T-helper 2 cell treated with Interferon-gamma antibody and Interleukin-4, amounts not matched to agents 100 ng/mL and 5 ng/mL, for 36 hours (primary cell): ENCODE results near the gene SMPD2. TPM values are rescaled to one million over a fixed set of nuclear protein-coding genes. Genes with fewer than 3 reads are reported as not detected.

Experiments
- intact Hi-C: fragments of 100-400 bp; cut with micrococcal nuclease; formaldehyde crosslinking; loops from one replicate; pipeline ENCODE4 v1.15.1; 2023
- total RNA-seq: library from RNA; stranded (reverse); gene quantifications from 2 replicates; pipeline ENCODE4 v1.2.3, GENCODE V29; 2022

SMPD2 gene
- total RNA-seq, 1 donor from 2014 or later = 18.9 TPM

- intact Hi-C loops = loop anchor here (1.0 to 10.0 kb wide), 9 partner anchors 8 to 1332 kb away; partner anchors contain the start of genes AK9, CDK19, CEP57L1 and FIG4
Observed at GRCh38 chr6:109482905-109483734, 42.6 kb downstream of the SMPD2 start, which contains the start of gene ZBTB24. Gene ZBTB24 (minus strand): TSS chr6:109483219. CDS start chr6:109482026, 1,193 bp downstream.

- intact Hi-C loops = loop anchor here (1.0 to 10.0 kb wide), 9 partner anchors 8 to 1331 kb away; partner anchors contain the start of genes AK9, CDK19, CEP57L1 and FIG4
Observed at GRCh38 chr6:109483735-109484057, 43.2 kb downstream of the SMPD2 start.

GRCh38 chr6:109484122-109484521, 43.6 kb downstream of the SMPD2 start:
- intact Hi-C loops = loop anchor here (5.0 to 10.0 kb wide), 2 partner anchors 33 to 1331 kb away; partner anchors contain the start of gene CDK19

- intact Hi-C loops = loop anchor here (10.0 kb wide), 1 partner anchor 1329 kb away; the partner anchor contains the start of gene CDK19
Observed at GRCh38 chr6:109485266-109485935, 44.9 kb downstream of the SMPD2 start.

- intact Hi-C loops = loop anchor here (10.0 kb wide), 1 partner anchor 1329 kb away; the partner anchor contains the start of gene CDK19
Observed at GRCh38 chr6:109486068-109486467, 45.5 kb downstream of the SMPD2 start.

GRCh38 chr6:109488001-109488400, 47.5 kb downstream of the SMPD2 start:
- intact Hi-C loops = loop anchor here (10.0 kb wide), 1 partner anchor 1327 kb away; the partner anchor contains the start of gene CDK19

GRCh38 chr6:109490713-109491112, 50.2 kb downstream of the SMPD2 start:
- intact Hi-C loops = loop anchor here (1.0 to 5.0 kb wide), 5 partner anchors 7 to 37 kb away; partner anchors contain the start of genes MICAL1 and ZBTB24

- intact Hi-C loops = loop anchor here (1.0 to 5.0 kb wide), 5 partner anchors 8 to 37 kb away; partner anchors contain the start of genes MICAL1 and ZBTB24
Observed at GRCh38 chr6:109491207-109491938, 50.8 kb downstream of the SMPD2 start.

Other genes starting within 250 kb of the SMPD2 start
- gene CD164, start 58.3 kb upstream of the SMPD2 start, total RNA-seq = 270 and 277 TPM in 2 replicates
- gene PPIL6, start 96 bp upstream of the SMPD2 start, total RNA-seq = 0.09 TPM in 1 of 2 replicates, not detected in the other
- 84.6 and 84.9 TPM in 2 replicates for gene MICAL1, start 15.0 kb downstream of the SMPD2 start, total RNA-seq
- gene ZBTB24, start 42.5 kb downstream of the SMPD2 start, total RNA-seq = 25.0 and 25.5 TPM in 2 replicates